GM21447 (cell line): ENCODE results near the gene HAVCR2.
A peak's percentile ranks its signal among the peaks of the same experiment; 100 is the strongest.
"Not testable (repeated sequence)": the region's sequence is repeated elsewhere in the genome, so short reads cannot be mapped to it uniquely, and the experiment has no call there.

Source experiments
- ATAC-seq: cut with Tn5 transposase; IDR thresholded peaks from one replicate; pipeline ENCODE4 v1.9.1; 2021; ENCODE audit not compliant: unreplicated experiment

HAVCR2 gene

DNA sequence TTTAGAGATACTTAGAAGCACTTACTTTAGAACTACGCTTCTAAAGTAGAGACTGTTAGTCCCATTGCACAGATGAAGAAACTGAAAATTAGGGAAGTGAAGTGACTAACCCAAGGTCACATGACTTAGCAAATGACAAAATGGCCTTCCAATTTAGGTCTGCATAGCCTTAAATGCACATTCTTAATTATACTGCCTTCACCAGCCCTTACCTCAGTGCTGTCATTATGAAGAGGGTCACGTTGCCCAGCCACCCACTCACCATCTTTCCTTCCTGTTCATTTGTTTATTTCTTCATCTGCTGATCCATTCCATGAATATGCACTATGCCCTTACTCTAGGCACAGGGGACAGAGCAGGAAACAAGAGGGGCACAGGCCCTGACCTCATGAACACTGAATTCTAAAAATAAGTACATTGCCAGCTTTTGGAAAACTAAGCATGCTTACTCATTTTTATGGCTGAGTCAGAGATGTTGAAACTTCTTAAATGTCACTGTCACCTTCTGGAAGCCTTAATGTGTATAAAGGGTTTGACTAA lies 8.6 kb downstream of the HAVCR2 start:
- ATAC-seq, result peak; percentile 55

DNA sequence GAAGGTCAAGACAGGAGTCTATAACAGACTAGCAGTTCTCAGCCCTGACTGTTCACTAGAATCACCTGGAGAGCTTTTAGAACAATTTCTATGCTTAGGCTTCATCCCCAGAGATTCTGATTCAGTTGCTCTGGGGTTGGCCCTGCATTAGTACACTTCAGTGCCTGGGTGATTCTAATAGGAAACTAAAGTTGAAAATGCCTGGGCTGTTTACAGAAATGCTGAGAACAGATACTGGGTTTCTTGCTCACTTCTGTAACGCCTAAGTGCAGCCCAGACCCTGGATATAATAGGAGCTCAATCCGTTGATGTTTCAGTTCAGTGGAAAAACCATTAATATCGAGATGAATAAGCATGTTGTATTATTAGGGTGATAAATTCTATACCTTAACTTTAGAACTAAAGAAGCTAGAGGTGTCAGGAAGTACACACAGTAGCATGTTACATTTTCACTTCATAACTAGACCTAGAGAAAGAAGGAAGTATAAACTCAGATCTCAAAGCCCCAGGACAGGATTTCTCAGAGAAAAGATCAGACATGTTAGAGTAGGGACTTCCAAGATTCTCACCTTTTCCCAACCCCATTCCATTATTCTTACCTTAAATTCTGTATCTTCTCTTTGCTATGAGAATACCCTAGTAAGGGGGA lies 20.4 kb downstream of the HAVCR2 start:
- ATAC-seq, result peak; percentile 69

- ATAC-seq, result no peak
Observed at GRCh38 chr5:157086751-157087359, 22.0 kb downstream of the HAVCR2 start.

- ATAC-seq, result no peak
Observed at GRCh38 chr5:157085930-157086329, 22.9 kb downstream of the HAVCR2 start.

GRCh38 chr5:157080286-157080685 lies 28.6 kb downstream of the HAVCR2 start:
- ATAC-seq, result no peak

GRCh38 chr5:157076558-157076957 lies 32.3 kb downstream of the HAVCR2 start:
- ATAC-seq, result no peak

GRCh38 chr5:157072508-157072907 lies 36.3 kb downstream of the HAVCR2 start:
- no peak for ATAC-seq

GRCh38 chr5:157069949-157070348 lies 38.9 kb downstream of the HAVCR2 start:
- ATAC-seq, result no peak

GRCh38 chr5:157068785-157069184 lies 40.1 kb downstream of the HAVCR2 start:
- no peak for ATAC-seq

DNA sequence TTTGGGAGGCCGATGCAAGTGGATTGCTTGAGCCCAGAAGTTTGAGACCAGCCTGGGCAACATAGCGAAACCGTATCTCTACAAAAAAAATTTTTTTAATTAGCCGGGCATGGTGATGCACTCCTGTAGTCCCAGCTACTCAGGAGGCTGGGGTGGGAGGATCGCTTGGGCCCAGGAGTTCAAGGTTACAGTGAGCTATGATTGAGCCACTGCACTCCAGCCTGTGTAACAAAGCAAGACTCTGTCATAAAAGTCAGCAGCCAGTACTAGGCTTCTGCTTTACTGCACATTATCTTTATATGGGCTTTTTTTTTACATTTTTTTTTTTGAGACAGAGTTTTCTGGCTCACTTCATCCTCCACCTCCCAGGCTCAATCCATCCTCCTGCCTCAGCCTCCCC lies 40.5 kb downstream of the HAVCR2 start:
- no peak for ATAC-seq

DNA sequence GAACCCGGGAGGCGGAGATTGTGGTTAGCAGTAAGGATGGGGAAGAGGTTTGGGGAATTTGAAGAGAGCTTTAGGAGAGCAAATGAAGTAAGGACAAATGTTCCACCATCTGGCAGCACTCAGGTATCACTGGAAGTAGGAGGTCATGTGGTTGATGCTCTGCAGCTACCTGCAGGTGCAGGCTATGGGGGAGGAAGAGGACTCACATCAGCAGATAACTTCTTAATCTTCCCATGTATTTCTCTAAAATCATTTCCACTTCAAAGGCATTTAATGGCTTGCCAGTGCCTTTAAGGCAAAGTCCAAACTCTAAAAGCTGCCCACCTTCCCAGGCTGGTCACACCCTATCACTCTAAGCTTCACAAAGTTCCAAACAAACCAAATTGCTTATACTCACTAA lies 41.8 kb downstream of the HAVCR2 start:
- no peak for ATAC-seq

DNA sequence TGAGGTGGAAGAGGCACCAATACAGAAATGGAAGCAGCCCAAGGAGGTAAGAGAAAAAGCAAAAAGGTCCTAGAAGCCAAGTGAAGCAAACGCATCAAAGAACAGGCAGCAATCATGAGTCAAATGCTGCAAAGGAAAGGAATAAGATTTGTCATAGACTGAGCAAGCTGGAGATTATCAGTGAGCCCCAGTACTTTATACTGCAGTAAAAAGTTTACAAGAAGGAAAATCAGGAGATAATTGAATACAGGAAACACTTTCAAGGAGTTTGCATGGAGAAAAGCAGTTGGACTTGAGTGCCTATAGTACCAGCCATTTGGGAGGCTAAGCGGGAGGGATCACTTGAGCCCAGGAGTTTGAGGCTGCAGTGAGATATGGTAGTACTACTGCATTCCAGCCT lies 42.8 kb downstream of the HAVCR2 start:
- no peak for ATAC-seq

GRCh38 chr5:157063776-157064430 lies 44.9 kb downstream of the HAVCR2 start:
- no peak for ATAC-seq

- no peak for ATAC-seq
Observed at GRCh38 chr5:157059891-157060290, 49.0 kb downstream of the HAVCR2 start.

GRCh38 chr5:157059093-157059539 lies 49.7 kb downstream of the HAVCR2 start, which contains the start of gene HAVCR1:
HAVCR1 (minus strand) TSS chr5:157059116; CDS start chr5:157057943, 1,173 bp downstream.
- ATAC-seq, result no peak

DNA sequence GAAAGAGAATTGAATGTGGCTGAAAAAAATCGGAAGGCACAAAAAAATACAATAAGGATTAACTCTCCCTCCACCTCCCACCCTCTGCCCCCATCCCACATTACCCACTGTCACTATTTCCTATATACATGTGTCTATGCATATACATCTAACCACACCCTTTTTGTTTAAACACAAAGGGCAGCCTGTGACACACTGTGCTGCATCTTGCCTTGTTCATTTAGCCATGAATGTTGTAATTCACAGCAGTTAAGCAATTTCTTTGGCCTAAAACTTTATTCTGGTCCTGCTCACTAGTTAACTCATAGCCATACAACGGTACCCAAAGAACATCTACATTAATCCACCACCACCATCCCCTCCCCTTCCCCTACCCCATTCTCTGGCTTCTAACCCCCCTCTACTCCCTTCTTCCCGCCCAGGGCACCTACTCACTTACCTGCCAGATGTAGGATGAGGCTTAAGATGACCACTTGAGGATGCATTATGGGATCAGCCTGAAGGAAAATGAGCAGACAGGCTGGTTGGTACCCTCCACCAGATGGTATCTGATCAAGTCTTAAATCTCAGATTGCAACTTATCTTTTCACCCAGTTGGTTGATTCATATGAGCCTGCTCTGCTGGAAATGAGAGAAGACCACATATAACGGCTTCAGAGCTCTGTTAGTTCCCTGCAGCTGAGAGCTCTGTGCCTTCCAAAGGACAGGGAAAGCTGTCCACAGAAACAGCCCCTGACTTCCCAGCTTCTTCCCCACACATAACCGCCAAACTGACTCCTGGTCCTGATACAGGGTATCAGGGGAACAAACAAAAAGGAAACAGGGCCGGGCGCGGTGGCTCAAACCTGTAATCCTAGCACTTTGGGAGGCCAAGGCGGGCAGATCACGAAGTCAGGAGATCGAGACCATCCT lies 51.1 kb downstream of the HAVCR2 start:
- ATAC-seq, result no peak

DNA sequence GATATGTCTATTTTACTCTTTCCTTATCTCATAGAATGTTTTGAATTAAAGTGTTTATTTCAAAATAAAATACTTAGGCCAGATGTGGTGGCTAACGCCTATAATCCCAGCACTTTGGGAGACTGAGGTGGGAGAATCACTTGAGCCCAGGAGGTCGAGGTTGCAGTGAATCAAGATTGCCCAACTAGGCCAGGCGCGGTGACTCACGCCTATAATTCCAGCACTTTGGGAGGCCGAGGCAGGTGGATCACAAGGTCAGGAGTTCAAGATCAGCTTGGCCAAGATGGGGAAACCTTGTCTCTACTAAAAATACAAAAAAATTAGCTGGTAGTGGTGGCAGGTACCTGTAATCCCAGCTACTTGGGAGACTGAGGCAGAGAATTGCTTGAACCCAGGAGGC lies 52.0 kb downstream of the HAVCR2 start:
- ATAC-seq, result not testable (repeated sequence)

DNA sequence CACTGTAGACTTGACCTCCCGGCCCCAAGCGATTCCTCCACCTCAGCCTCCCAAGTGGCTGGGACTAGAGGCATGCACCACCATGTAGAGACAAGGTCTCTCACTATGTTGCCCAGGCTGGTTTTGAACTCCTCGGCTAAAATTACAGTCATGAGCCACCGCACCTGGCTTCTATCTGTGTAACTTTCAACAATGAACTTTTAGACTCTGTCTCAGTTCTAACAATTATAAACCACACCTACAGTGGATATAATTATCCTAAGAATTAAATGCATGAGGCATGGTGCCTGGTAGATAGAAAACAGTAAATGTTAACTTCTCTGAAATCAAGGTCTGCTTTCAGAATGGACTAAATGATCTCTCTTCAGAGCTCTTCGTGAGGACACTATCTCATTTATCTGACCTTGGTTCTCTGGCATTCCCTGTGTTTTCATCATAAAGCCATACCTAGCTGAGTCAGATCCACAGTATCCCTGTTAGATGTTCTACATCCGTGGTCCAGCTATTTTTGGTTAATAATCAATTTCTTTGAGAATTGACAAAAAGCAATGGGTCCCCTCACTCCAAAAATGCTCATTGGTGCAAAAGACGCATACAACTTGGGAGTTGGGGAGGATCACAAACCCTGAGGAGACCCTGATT lies 57.1 kb downstream of the HAVCR2 start:
- ATAC-seq, result no peak

GRCh38 chr5:157050050-157050449 lies 58.8 kb downstream of the HAVCR2 start:
- peak; percentile 56 for ATAC-seq

DNA sequence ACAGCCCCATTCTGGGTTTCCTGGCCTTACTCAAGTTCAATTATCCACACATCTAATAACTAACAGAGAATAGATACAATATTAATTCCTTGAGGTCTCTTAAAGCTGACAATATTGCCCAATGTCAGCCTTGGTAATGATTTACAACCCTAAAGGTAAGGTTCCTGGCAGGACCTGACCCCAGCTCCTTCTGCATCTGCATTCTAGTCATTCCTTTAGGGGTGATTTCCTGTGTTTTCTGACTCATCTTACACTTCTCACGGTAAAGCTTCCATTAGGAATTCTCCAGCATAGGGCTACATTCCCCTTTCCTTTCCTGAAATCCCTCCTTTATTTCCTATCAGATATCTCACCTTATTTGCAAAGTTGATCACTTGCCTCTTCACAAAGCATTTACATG lies 59.2 kb downstream of the HAVCR2 start:
- ATAC-seq, result no peak
